NCI-H1417 (cell line): ENCODE measurements around the gene THG1L.

Experiments
- DNase-seq, 3 experiments: peaks; one replicate each; lab custom pipeline; 2025; lab: John Stamatoyannopoulos, UW

The THG1L gene

GRCh38 chr5:157758706-157759105 lies 27.5 kb downstream of the THG1L start:
- no peak for DNase-seq

GRCh38 chr5:157761690-157762621 lies 30.7 kb downstream of the THG1L start:
- peak; percentile 13 to 84 (median 75) for DNase-seq

GRCh38 chr5:157764531-157764930 lies 33.3 kb downstream of the THG1L start:
- DNase-seq: no peak

GRCh38 chr5:157766442-157766841 lies 35.2 kb downstream of the THG1L start:
- DNase-seq: peak in 1 of 3 experiments; percentile 82

DNA sequence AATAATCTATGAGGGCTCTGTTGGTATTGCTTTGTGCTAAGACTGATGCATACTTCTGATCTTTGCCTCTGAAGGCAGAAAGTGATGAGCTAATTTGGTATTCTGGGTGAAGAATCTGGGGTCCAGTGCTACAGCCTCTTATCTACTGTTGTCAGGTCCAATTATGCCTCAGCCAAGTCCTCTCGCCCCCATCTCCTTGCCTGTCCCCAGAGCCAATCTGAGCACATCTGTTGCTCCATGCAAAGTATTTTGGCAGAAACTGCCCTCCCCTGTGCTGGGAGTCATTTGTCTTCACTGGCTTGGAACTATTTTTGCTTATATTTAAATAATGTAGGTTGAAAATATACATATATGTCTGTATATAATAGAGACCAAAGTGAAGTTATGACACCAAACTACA lies 35.7 kb downstream of the THG1L start:
- DNase-seq: no peak

DNA sequence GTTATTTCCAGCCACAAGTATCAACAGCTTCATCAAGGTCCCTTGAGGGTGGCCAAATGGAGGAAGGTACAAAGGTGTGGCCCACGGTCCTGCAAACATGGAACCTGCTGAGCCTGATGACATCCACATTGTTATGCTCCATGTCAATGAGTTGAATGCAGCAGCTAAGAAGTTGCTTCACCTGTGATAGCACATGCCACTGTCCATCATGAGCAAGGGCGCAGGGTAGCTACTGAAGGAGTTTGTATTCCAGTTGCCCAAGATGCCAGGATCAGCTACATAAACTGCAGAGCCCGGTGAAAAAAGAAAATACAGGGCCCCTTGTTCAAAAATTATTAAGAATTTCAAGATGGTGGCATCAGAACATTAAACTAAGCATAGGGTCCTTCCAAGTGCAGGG lies 36.5 kb downstream of the THG1L start:
- no peak for DNase-seq

DNA sequence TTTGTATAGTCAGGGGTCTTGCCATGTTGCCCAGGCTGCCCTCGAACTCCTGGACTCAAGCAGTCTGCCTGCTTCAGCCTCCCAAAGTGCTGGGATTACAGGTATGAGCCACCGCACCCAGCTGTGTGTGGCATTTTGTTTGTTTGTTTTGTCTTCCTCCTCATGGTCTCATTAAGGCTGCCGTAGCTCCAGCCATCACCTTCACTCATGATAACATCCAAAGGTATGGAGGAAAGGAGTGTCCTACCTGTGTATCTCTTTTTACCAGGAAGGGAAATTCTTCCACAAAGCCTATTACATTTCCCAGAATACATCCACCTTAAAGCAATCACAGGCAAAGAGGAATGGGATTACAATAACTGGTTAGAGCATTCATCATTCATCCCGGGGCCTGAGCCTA lies 39.4 kb downstream of the THG1L start:
- DNase-seq: no peak

- peak in 2 of 3 experiments; percentile 1 to 66 for DNase-seq
Measured at GRCh38 chr5:157772127-157772526, 40.9 kb downstream of the THG1L start.

- DNase-seq: peak in 1 of 3 experiments; percentile 87
Measured at GRCh38 chr5:157778121-157778805, 47.0 kb downstream of the THG1L start.

- no peak for DNase-seq
Measured at GRCh38 chr5:157779221-157779620, 48.0 kb downstream of the THG1L start.

DNA sequence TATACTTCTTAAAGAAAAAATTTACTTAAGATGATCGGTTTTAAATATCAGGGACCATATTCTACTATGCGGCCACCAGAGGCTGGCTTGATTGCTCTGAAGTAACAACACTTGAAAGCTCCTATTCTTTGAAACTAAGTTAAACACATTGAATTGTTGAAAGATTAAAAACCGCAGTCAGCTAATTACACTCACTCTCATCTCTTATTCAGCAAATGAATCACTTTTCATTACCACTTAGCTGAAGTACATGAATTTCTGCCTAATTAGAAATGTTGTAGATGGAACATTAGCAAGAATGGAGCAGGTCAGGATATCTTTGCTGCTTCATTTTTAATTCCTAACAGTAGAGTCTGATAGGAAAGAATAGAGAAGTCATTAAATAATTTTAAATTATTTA lies 54.6 kb downstream of the THG1L start:
- DNase-seq: peak in 2 of 3 experiments; percentile 16 to 76
